Measurements from ENCODE around the gene LRRTM3. TPM values are rescaled to one million over a fixed set of nuclear protein-coding genes. Genes with fewer than 3 reads are reported as not detected.

LRRTM3 gene
- total RNA-seq, 6 experiments from 2014 or later, result not detected

DNA sequence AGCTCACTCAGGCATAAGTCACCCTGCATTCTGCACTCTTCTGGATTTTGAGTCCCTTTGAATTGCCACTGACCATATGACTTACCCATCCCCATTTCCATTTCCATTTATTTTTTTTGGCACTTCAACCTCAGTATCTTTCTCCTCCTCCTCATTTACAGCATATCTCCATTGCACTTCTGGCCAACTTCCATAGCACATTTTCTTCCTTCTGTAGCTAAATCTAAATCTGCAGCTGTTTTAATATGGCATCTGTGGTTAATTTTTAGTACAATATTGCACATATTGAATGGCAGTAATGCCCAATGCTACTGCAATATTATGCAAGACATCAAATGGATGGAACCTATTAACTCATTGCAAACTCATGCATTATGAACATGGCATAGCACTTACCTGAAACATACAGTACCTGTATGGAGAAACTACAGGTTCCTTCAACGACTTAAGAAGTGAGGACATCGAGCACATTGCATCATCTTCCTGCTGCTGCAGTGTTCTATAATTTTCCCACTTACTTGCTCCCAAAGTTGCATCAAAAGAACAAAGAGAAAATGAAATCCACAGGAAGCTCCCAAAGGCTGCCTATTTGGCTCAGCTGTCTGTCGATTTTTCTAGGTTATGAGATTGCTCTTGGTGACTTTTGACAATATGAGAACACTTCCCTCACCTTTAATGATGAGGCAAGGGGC, 55.7 kb downstream of the LRRTM3 start:
- TF ChIP-seq POLR2A (IDR thresholded peaks at IDR 0.05), result no peak
- TF ChIP-seq, protein P1, sequence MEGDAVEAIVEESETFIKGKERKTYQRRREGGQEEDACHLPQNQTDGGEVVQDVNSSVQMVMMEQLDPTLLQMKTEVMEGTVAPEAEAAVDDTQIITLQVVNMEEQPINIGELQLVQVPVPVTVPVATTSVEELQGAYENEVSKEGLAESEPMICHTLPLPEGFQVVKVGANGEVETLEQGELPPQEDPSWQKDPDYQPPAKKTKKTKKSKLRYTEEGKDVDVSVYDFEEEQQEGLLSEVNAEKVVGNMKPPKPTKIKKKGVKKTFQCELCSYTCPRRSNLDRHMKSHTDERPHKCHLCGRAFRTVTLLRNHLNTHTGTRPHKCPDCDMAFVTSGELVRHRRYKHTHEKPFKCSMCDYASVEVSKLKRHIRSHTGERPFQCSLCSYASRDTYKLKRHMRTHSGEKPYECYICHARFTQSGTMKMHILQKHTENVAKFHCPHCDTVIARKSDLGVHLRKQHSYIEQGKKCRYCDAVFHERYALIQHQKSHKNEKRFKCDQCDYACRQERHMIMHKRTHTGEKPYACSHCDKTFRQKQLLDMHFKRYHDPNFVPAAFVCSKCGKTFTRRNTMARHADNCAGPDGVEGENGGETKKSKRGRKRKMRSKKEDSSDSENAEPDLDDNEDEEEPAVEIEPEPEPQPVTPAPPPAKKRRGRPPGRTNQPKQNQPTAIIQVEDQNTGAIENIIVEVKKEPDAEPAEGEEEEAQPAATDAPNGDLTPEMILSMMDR (IDR thresholded peaks at IDR 0.05), result no peak
- 71% methylated on average over 3 of the region's 3 CpGs for WGBS (ENCODE audit: insufficient coverage, low coverage, low lambda C conversion rate, missing lambda C conversion rate)
- Histone ChIP-seq H3K9me3 (no peaks in the 10 kb centered on the region), H3K4me1 (no peaks in the 10 kb centered on the region), H3K27me3 (no peaks in the 10 kb centered on the region), H3K4me3 (no peak overlapping the region), H3K27ac (no peak overlapping the region), H3K36me3 (no peaks in the 10 kb centered on the region)
- intact Hi-C loops (cut with DNase I), result no loop called here
- no peak for DNase-seq
- ATAC-seq, result no peak

DNA sequence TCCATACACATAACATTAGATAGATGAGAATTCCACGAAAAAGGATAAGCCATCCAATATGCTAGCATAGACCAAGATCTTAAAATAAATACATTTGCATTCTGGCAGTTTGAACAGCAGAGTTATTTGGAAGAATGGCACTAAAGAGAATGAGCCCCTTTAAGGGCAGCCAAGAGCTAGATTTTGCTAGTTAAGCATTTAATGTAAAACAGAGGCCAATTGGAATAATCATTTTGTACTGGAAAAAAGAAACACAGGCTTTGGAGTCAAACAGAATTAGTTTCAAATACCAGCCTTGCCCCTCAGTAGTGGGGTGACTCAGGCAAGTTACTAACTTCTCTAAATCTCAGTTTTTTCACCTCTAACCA, 56.2 kb downstream of the LRRTM3 start:
- no peak overlapping the region for H3K4me3 ChIP-seq

DNA sequence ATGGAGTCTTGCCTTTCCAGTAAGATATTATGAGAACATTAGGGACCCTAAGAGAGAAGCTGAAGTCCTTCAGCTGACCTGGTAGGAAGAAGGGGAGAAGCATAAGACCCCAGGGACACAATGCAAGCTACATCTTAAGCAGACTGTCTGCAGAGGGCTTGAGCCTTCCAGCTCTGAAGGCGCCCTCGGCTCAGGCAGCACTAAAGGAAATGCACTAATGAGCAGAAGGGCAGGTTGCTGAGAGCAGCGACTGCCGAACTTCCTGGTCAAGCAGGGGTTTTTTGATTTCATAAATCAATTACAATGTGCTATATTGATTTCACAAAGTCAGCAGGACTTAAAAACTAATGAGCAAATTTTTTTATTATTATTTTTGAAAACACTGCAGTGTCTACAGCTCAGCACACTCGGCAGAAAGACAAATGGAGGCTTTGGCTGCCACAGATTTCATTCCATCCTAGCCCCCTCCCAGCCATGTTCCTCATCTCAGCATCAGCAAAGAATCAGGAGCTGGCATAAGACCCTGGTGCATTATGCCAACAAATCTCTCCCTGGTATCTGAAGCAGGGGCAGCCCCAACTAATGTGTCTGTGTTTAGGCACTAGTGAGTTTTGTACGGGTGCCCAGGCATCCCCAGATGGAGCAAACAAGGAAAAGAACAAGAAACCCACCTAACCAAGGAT, 57.1 kb downstream of the LRRTM3 start:
- no peaks in the 10 kb centered on the region for H3K27me3 ChIP-seq
- no peak for DNase-seq
- no peak for ATAC-seq
- WGBS (ENCODE audit: insufficient coverage, low coverage, low lambda C conversion rate, missing lambda C conversion rate), result 38% methylated on average over 6 of the region's 6 CpGs
- H3K9me3 ChIP-seq, result no peaks in the 10 kb centered on the region
- no peaks in the 10 kb centered on the region for H3K36me3 ChIP-seq
- no peak overlapping the region for H3K27ac ChIP-seq
- no peak overlapping the region for H3K4me3 ChIP-seq
- intact Hi-C loops (cut with DNase I), result no loop called here
- H3K4me1 ChIP-seq, result no peaks in the 10 kb centered on the region
- TF ChIP-seq, protein P1 (IDR thresholded peaks at IDR 0.05), result no peak
- TF ChIP-seq POLR2A (IDR thresholded peaks at IDR 0.05), result no peak

More for the DNA sequence above, 56.2 kb downstream of the LRRTM3 start:
- DNase-seq, result no peak
- no peaks in the 10 kb centered on the region for H3K36me3 ChIP-seq
- TF ChIP-seq, protein P1 (IDR thresholded peaks at IDR 0.05), result no peak
- TF ChIP-seq POLR2A (IDR thresholded peaks at IDR 0.05), result no peak
- 89% methylated on average over 1 of the region's 1 CpG for WGBS (ENCODE audit: insufficient coverage, low coverage, low lambda C conversion rate, missing lambda C conversion rate)
- no peak for ATAC-seq
- no peak overlapping the region for H3K27ac ChIP-seq
- no peaks in the 10 kb centered on the region for H3K27me3 ChIP-seq
- no peaks in the 10 kb centered on the region for H3K9me3 ChIP-seq
- intact Hi-C loops (cut with DNase I), result no loop called here
- H3K4me1 ChIP-seq, result no peaks in the 10 kb centered on the region

DNA sequence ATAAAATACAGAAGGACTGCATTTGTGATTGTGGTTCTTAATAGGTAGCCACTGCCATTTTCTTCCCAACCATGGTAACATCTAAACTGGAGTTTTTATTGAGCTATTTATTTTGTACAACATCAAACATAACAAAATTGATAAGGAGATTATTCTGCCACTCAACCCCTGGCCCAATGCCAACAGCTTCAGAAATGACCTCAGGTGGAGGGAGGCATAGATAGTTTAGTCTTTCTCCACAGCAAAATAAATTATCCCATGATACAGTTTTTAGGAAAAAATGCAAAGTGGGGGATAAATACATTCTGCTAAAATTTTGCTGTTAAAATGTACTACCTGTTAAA, 57.6 kb downstream of the LRRTM3 start:
- peak in 2 of 4 donors; percentile 44 to 72 for ATAC-seq
- TF ChIP-seq, protein P1 (IDR thresholded peaks at IDR 0.05), result no peak
- no peak for TF ChIP-seq POLR2A (IDR thresholded peaks at IDR 0.05)
- DNase-seq, result peak in 1 of 3 donors; percentile 24
- H3K4me3 ChIP-seq, result no peak overlapping the region
- H3K27ac ChIP-seq, result no peak overlapping the region
- H3K9me3 ChIP-seq, result no peaks in the 10 kb centered on the region
- intact Hi-C loops (cut with DNase I), result no loop called here
- no peaks in the 10 kb centered on the region for H3K36me3 ChIP-seq
- no peaks in the 10 kb centered on the region for H3K27me3 ChIP-seq
- no peaks in the 10 kb centered on the region for H3K4me1 ChIP-seq
